IMR-90 (cell line): Measurements from ENCODE around the gene ACACA. TPM values are rescaled to one million over a fixed set of nuclear protein-coding genes. Genes with fewer than 3 reads are reported as not detected.

Source experiments
- ATAC-seq: fragments of 200-7000 bp; cut with Tn5 transposase; 2 replicates; pipeline ENCODE4 v1.9.1; 2020; ENCODE audit warnings: low read depth, mild to moderate bottlenecking, moderate library complexity
- BruUV-seq: library from RNA; stranded (reverse); fragments of 400-500 nt; replicated peaks from 2 replicates; lab custom pipeline; 2021; lab: Mats Ljungman, UMichigan
- CTCF ChIA-PET: fragments of 300-600 bp; formaldehyde crosslinking; extraction: SDS; loops from one replicate; lab custom pipeline; 2021; ENCODE audit warnings: antibody characterized with exemption; lab: Yijun Ruan, JAX
- POLR2A ChIA-PET: fragments of 300-600 bp; sonication (Branson Sonifier 250); formaldehyde crosslinking; loops from one replicate; lab custom pipeline; 2022; ENCODE audit warnings: antibody characterized with exemption; ENCODE audit not compliant: unreplicated experiment; lab: Charles Lee
- DNase-seq: peaks from one replicate; pipeline ENCODE4 v3.0.0; 2013
- H2AFZ ChIP-seq: replicated peaks from 2 replicates; pipeline ENCODE3; 2013; ENCODE audit warnings: low read length, mild to moderate bottlenecking; ENCODE audit not compliant: poor library complexity
- H2AK5ac ChIP-seq: 2 replicates; pipeline ENCODE4 v1.6.1; 2013; ENCODE audit warnings: low read depth, low read length, inconsistent platforms
- H2AK9ac ChIP-seq: replicated peaks from 2 replicates; pipeline ENCODE3; 2013; ENCODE audit warnings: mild to moderate bottlenecking, low read depth, low read length, moderate library complexity; ENCODE audit not compliant: poor library complexity
- H2BK120ac ChIP-seq: 2 replicates; pipeline ENCODE4 v1.6.1; 2013; ENCODE audit warnings: low read depth, low read length, inconsistent platforms
- H2BK15ac ChIP-seq: 3 replicates; pipeline ENCODE4 v1.6.1; 2013; ENCODE audit warnings: low read depth, low read length, inconsistent platforms
- H2BK20ac ChIP-seq: 2 replicates; pipeline ENCODE4 v1.6.1; 2013; ENCODE audit warnings: low read depth, mild to moderate bottlenecking, inconsistent platforms, low read length, moderate library complexity
- H2BK5ac ChIP-seq: 2 replicates; pipeline ENCODE4 v1.6.1; 2013; ENCODE audit warnings: mild to moderate bottlenecking, low read depth, low read length, inconsistent platforms; ENCODE audit not compliant: poor library complexity, severe bottlenecking
- H3K14ac ChIP-seq: replicated peaks from 2 replicates; pipeline ENCODE4 v1.6.1; 2013; ENCODE audit warnings: low read depth, low read length, inconsistent platforms
- H3K18ac ChIP-seq: 2 replicates; pipeline ENCODE4 v1.6.1; 2013; ENCODE audit warnings: low read depth, low read length, control low read depth
- H3K23ac ChIP-seq: 2 replicates; pipeline ENCODE4 v1.6.1; 2013; ENCODE audit warnings: low read depth, low read length, inconsistent platforms
- H3K27ac ChIP-seq: 2 replicates; pipeline ENCODE4 v1.5.1; 2013; ENCODE audit warnings: mild to moderate bottlenecking, control low read depth, low read length; ENCODE audit not compliant: insufficient read depth
- H3K27me3 ChIP-seq: 2 replicates; pipeline ENCODE4 v1.6.1; 2013; ENCODE audit warnings: low read length; ENCODE audit not compliant: control insufficient read depth, insufficient read depth
- H3K36me3 ChIP-seq: 2 replicates; pipeline ENCODE4 v1.6.1; 2013; ENCODE audit warnings: low read length, mixed read lengths; ENCODE audit not compliant: control insufficient read depth, insufficient read depth
- H3K4ac ChIP-seq: 2 replicates; pipeline ENCODE4 v1.6.1; 2013; ENCODE audit warnings: low read depth, low read length, inconsistent platforms
- H3K4me1 ChIP-seq: 2 replicates; pipeline ENCODE4 v1.6.1; 2013; ENCODE audit warnings: low read length, mixed read lengths; ENCODE audit not compliant: control insufficient read depth, insufficient read depth
- H3K4me2 ChIP-seq: 2 replicates; pipeline ENCODE4 v1.6.1; 2013; ENCODE audit warnings: low read depth, mild to moderate bottlenecking, control low read depth, low read length, moderate library complexity
- H3K4me3 ChIP-seq: 2 replicates; pipeline ENCODE4 v1.5.1; 2013; ENCODE audit warnings: low read depth, mild to moderate bottlenecking, control low read depth, low read length, moderate library complexity; ENCODE audit not compliant: insufficient read depth
- H3K56ac ChIP-seq: 2 replicates; pipeline ENCODE4 v1.6.1; 2013; ENCODE audit warnings: low read length, inconsistent platforms; ENCODE audit not compliant: insufficient read depth; ENCODE audit errors: extremely low read depth
- H3K79me1 ChIP-seq, 2 experiments: 2 replicates each; pipeline ENCODE4 v1.6.1; 2013; ENCODE audit warnings: low read length in 2 of 2, inconsistent platforms in 1 of 2, low read depth in 1 of 2
- H3K9ac ChIP-seq: 2 replicates; pipeline ENCODE4 v1.6.1; 2013; ENCODE audit warnings: low read depth, low read length, control low read depth
- H3K9me1 ChIP-seq: 2 replicates; pipeline ENCODE4 v1.6.1; 2013; ENCODE audit warnings: low read length, inconsistent platforms; ENCODE audit not compliant: insufficient read depth
- H3K9me3 ChIP-seq: 2 replicates; pipeline ENCODE4 v1.6.1; 2013; ENCODE audit warnings: low read length; ENCODE audit not compliant: control insufficient read depth, insufficient read depth
- H4K20me1 ChIP-seq: 2 replicates; pipeline ENCODE4 v1.6.1; 2013; ENCODE audit warnings: low read length, inconsistent platforms; ENCODE audit not compliant: insufficient read depth
- H4K5ac ChIP-seq: 2 replicates; pipeline ENCODE4 v1.6.1; 2013; ENCODE audit warnings: mild to moderate bottlenecking, low read depth, low read length, control low read depth
- H4K8ac ChIP-seq, 2 experiments: 2 replicates each; pipeline ENCODE4 v1.6.1; 2013; ENCODE audit warnings: low read depth in 2 of 2, low read length in 2 of 2, control low read depth in 1 of 2, inconsistent platforms in 1 of 2
- H4K91ac ChIP-seq: 2 replicates; pipeline ENCODE4 v1.6.1; 2013; ENCODE audit warnings: low read depth, low read length, inconsistent platforms; ENCODE audit not compliant: insufficient read depth
- CEBPB ChIP-seq: IDR thresholded peaks from 2 replicates; pipeline ENCODE4 v1.6.1; 2012; ENCODE audit warnings: low read depth, low read length, improper control_type of control experiment
- CHD1 ChIP-seq: IDR thresholded peaks from 2 replicates; pipeline ENCODE4 v1.6.1; 2012; ENCODE audit warnings: low read depth, low read length, improper control_type of control experiment
- ELK1 ChIP-seq: fragments of 150-350 bp; IDR thresholded peaks from 2 replicates; pipeline ENCODE4 v1.6.1; 2016; ENCODE audit warnings: low read depth, mild to moderate bottlenecking, low read length, moderate library complexity, borderline replicate concordance
- FOS ChIP-seq: fragments of 150-350 bp; IDR thresholded peaks from 2 replicates; pipeline ENCODE4 v1.6.1; 2016; ENCODE audit warnings: low read depth, low read length
- MAFK ChIP-seq: IDR thresholded peaks from 2 replicates; pipeline ENCODE4 v1.6.1; 2012; ENCODE audit warnings: low read depth, low read length, improper control_type of control experiment
- MAZ ChIP-seq: IDR thresholded peaks from 2 replicates; pipeline ENCODE4 v1.6.1; 2012; ENCODE audit warnings: low read depth, mild to moderate bottlenecking, low read length, improper control_type of control experiment, moderate library complexity, borderline replicate concordance
- MXI1 ChIP-seq: IDR thresholded peaks from 2 replicates; pipeline ENCODE4 v1.6.1; 2012; ENCODE audit warnings: low read depth, mild to moderate bottlenecking, low read length, moderate library complexity, borderline replicate concordance
- NFE2L2 ChIP-seq: fragments of 150-350 bp; IDR thresholded peaks from 2 replicates; pipeline ENCODE4 v1.6.1; 2016; ENCODE audit warnings: low read depth, mild to moderate bottlenecking, low read length
- POLR2A ChIP-seq: IDR thresholded peaks from 2 replicates; pipeline ENCODE4 v1.6.1; 2012; ENCODE audit warnings: mild to moderate bottlenecking, low read depth, low read length
- RFX5 ChIP-seq: IDR thresholded peaks from 2 replicates; pipeline ENCODE4 v1.8.0; 2012; ENCODE audit warnings: low read depth, mild to moderate bottlenecking, low read length, moderate library complexity
- WGBS, 2 experiments: methylation state at CpG; one replicate each; pipeline versions ENCODE4 v1.1.5 to v1.1.7; 2013; ENCODE audit warnings: missing lambda C conversion rate in 2 of 2; ENCODE audit not compliant: insufficient read length in 1 of 2; ENCODE audit errors: extremely low coverage in 2 of 2; 5-methylcytosine and 5-hydroxymethylcytosine counted together
- dilution Hi-C: fragments of 300-500 bp; cut with HindIII; formaldehyde crosslinking; loops from one replicate; pipeline ENCODE4 v1.14.3; 2018; ENCODE audit warnings: low sequenced_read_pairs; ENCODE audit not compliant: unreplicated experiment
- in situ Hi-C: fragments of 300-500 bp; cut with MboI; formaldehyde crosslinking; loops from 3 replicates; pipeline ENCODE4 v1.14.3; 2019; ENCODE audit warnings: low sequenced_read_pairs, inconsistent platforms, mixed read lengths
- intact Hi-C: fragments of 100-400 bp; cut with micrococcal nuclease; formaldehyde crosslinking; loops from 2 replicates; pipeline ENCODE4 v1.10.0; 2022
- polyA plus RNA-seq, 3 experiments: library from polyadenylated mRNA; depleted of rRNA; stranded (reverse); fragments of >200 nt; gene quantifications; 2 replicates each; pipeline ENCODE4 v1.2.3, GENCODE V29; 2012; ENCODE audit warnings: low replicate concordance in 1 of 3
- total RNA-seq: library from RNA; depleted of rRNA; stranded (reverse); fragments of >200 nt; gene quantifications from 2 replicates; pipeline ENCODE4 v1.2.3, GENCODE V29; 2012

ACACA gene
- total and polyA plus RNA-seq, 2 of the 4 experiments (the other 2 are of a cell fraction) = 21.3 to 39.1 TPM

DNA sequence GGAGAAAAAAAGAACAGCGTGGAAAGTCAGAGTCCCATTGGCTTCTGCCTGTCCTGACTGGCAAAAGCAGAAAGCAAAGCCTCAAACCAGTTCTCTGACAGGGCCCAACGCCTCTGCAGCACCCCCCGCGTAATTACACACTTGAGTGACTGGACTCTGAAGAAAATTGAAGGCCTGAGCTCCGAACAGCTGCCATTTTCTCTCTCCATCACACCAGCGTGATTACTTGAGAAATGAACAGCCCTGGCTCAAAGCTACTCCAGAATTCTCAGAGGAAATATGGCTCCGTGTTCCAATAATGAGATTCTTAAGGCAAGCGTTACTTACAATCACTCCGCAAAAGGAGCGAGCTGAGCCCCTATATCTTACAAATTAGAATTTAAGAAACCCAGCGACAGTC is 173.6 kb downstream of the ACACA start:
- Histone ChIP-seq H3K27me3 (no peaks in the 10 kb centered on the region), H2AK5ac (no peak overlapping the region), H3K4me3 (no peak overlapping the region), H3K14ac (no peak overlapping the region), H3K27ac (no peak overlapping the region), H3K23ac (no peak overlapping the region), H2BK20ac (no peak overlapping the region), H3K9me3 (no peaks in the 10 kb centered on the region), H3K4ac (no peak overlapping the region), H3K56ac (no peak overlapping the region), H3K18ac (no peak overlapping the region), H2BK5ac (no peak overlapping the region), H2AFZ (no peak overlapping the region), H3K9ac (no peak overlapping the region), H2AK9ac (no peak overlapping the region), H4K20me1 (no peaks in the 10 kb centered on the region), H2BK120ac (no peak overlapping the region), H3K4me2 (no peak overlapping the region), H3K36me3 (no peaks in the 10 kb centered on the region), H3K9me1 (no peaks in the 10 kb centered on the region), H3K79me1 (no peaks in the 10 kb centered on the region; a peak in 1 of 4 replicates), H4K8ac (no peak overlapping the region), H4K5ac (no peak overlapping the region), H2BK15ac (no peak overlapping the region), H3K4me1 (no peaks in the 10 kb centered on the region), H4K91ac (no peak overlapping the region)
- in situ Hi-C loops (no loop called here), dilution Hi-C loops (no loop called here), intact Hi-C loops (no loop called here)
- ChIA-PET POLR2A (no interaction called here), CTCF (interaction anchor here (0.8 kb wide), 1 partner anchor 630 kb away, joined by 3 read pairs; no protein-coding TSS in a partner anchor)
- BruUV-seq = no TSS peak
- no peak for DNase-seq
- WGBS, 2 experiments = 100% methylated on average over 1 of the region's 11 CpGs; no CpG with 5 or more reads in 1 of the 2 experiments
- TF ChIP-seq ELK1 (no peak), POLR2A (no peak), NFE2L2 (no peak), MXI1 (no peak), CEBPB (no peak), MAZ (no peak), MAFK (no peak), FOS (no peak), RFX5 (no peak), CHD1 (no peak)
- ATAC-seq = no peak
